ENCODE results near the gene PCK2. TPM values are rescaled to one million over a fixed set of nuclear protein-coding genes. Genes with fewer than 3 reads are reported as not detected.

Gene PCK2
- total and polyA plus RNA-seq, 12 donors, result 4.4 to 37.0 (median 17.8) TPM

GRCh38 chr14:24082411-24083080 lies 11.6 kb upstream of the PCK2 start:
- H3K9me3 ChIP-seq (replicated peaks in 1 of 3), result no peaks in the 10 kb centered on the region
- no peak for DNase-seq
- H3K27me3 ChIP-seq, result no peaks in the 10 kb centered on the region
- H3K4me3 ChIP-seq, result no peak overlapping the region
- no peaks in the 10 kb centered on the region for H3K4me1 ChIP-seq (replicated peaks in 1 of 2)
- intact Hi-C loops (cut with DNase I), result loop anchor here in 1 of 2 donors (10.0 kb wide), 1 partner anchor 108 kb away; no protein-coding TSS in a partner anchor
- H3K27ac ChIP-seq, result no peak overlapping the region
- no peaks in the 10 kb centered on the region for H3K36me3 ChIP-seq (replicated peaks in 1 of 2)
- 94 to 100% (median 94%) methylated on average over 1 to 5 of the region's 5 CpGs; no CpG with 5 or more reads in 1 of the 4 donors for WGBS, 4 donors
- TF ChIP-seq CTCF (IDR thresholded peaks at IDR 0.05) (no peak), POLR2A (IDR thresholded peaks at IDR 0.05) (no peak)

GRCh38 chr14:24083462-24083861 lies 10.6 kb upstream of the PCK2 start:
- no peak for DNase-seq
- Histone ChIP-seq H3K4me3 (no peak overlapping the region), H3K9me3 (replicated peaks in 1 of 3) (no peaks in the 10 kb centered on the region), H3K4me1 (replicated peaks in 1 of 2) (no peaks in the 10 kb centered on the region), H3K36me3 (replicated peaks in 1 of 2) (no peaks in the 10 kb centered on the region), H3K27ac (no peak overlapping the region), H3K27me3 (no peaks in the 10 kb centered on the region)
- TF ChIP-seq CTCF (IDR thresholded peaks at IDR 0.05) (no peak), POLR2A (IDR thresholded peaks at IDR 0.05) (no peak)
- WGBS, 4 donors, result 89 to 93% (median 90%) methylated on average over 3 of the region's 3 CpGs
- intact Hi-C loops (cut with DNase I), result loop anchor here in 1 of 2 donors (10.0 kb wide), 1 partner anchor 109 kb away; no protein-coding TSS in a partner anchor

GRCh38 chr14:24084440-24084839 lies 9.7 kb upstream of the PCK2 start:
- no peak for DNase-seq
- Histone ChIP-seq H3K4me1 (replicated peaks in 1 of 2) (no peaks in the 10 kb centered on the region), H3K27me3 (no peaks in the 10 kb centered on the region), H3K27ac (no peak overlapping the region), H3K36me3 (replicated peaks in 1 of 2) (no peaks in the 10 kb centered on the region), H3K9me3 (replicated peaks in 1 of 3) (no peaks in the 10 kb centered on the region), H3K4me3 (no peak overlapping the region)
- WGBS, 4 donors, result 85 to 96% (median 95%) methylated on average over 2 of the region's 2 CpGs
- TF ChIP-seq POLR2A (IDR thresholded peaks at IDR 0.05), result no peak
- TF ChIP-seq CTCF (IDR thresholded peaks at IDR 0.05), result no peak
- intact Hi-C loops (cut with DNase I), result loop anchor here in 1 of 2 donors (10.0 kb wide), 1 partner anchor 110 kb away; no protein-coding TSS in a partner anchor

- no peaks in the 10 kb centered on the region for H3K36me3 ChIP-seq (replicated peaks in 1 of 2)
- H3K4me1 ChIP-seq (replicated peaks in 1 of 2), result no peaks in the 10 kb centered on the region
- H3K9me3 ChIP-seq (replicated peaks in 1 of 3), result no peaks in the 10 kb centered on the region
- H3K4me3 ChIP-seq, result no peak overlapping the region
- intact Hi-C loops (cut with DNase I), result loop anchor here in 1 of 2 donors (10.0 kb wide), 1 partner anchor 110 kb away; no protein-coding TSS in a partner anchor
- TF ChIP-seq POLR2A (IDR thresholded peaks at IDR 0.05), result no peak
- TF ChIP-seq CTCF (IDR thresholded peaks at IDR 0.05), result no peak
- 85 to 95% (median 88%) methylated on average over 3 of the region's 3 CpGs for WGBS, 4 donors
- H3K27ac ChIP-seq, result no peak overlapping the region
- H3K27me3 ChIP-seq, result no peaks in the 10 kb centered on the region
- no peak for DNase-seq
These were observed 8.9 kb upstream of the PCK2 start for GRCh38 chr14:24085215-24085614.

All from adrenal gland (tissue), 12 donors.